ENCODE measurements around the gene TOPBP1. TPM values are rescaled to one million over a fixed set of nuclear protein-coding genes. Genes with fewer than 3 reads are reported as not detected.

TOPBP1 gene
- total RNA-seq, 1 experiment from 2014 or later, result 51.5 TPM

- H3K4me3 Mint-ChIP-seq, result peak overlapping the region in 1 of 2 experiments; percentile 29; a peak in 1 of 5 replicates
- no peak overlapping the region for H3K9ac ChIP-seq (ENCODE audit: extremely low read depth, insufficient read length, low read length)
- H3K14ac ChIP-seq (ENCODE audit: insufficient read depth, low read length), result no peak overlapping the region
- H4K8ac ChIP-seq (replicated peaks; ENCODE audit: insufficient read length, low read depth, low read length), result no peak overlapping the region
- H3K4me2 ChIP-seq (ENCODE audit: insufficient read depth, insufficient read length, low read length), result no peak overlapping the region
- H2AK5ac ChIP-seq (ENCODE audit: insufficient read length, low read length), result no peak overlapping the region
- H3K9me3 Mint-ChIP-seq, result peaks cover 0 to 4% of the 10 kb centered on the region in 2 experiments; a peak in 2 of 5 replicates
- H3T11ph ChIP-seq (ENCODE audit: low read length), result no peak overlapping the region
- H3K27me3 Mint-ChIP-seq (ENCODE audit: low read depth), result peaks cover 7% of the 10 kb centered on the region
- H3K27ac ChIP-seq (ENCODE audit: insufficient read length, low read depth, low read length), result no peak overlapping the region
- no peaks in the 10 kb centered on the region for H3K27me3 ChIP-seq (ENCODE audit: insufficient read depth, low read length)
- H4K5ac ChIP-seq (ENCODE audit: insufficient read length, low read depth, low read length), result no peak overlapping the region
- peaks cover 0 to 2% (median 0%) of the 10 kb centered on the region in 3 experiments; a peak in 2 of 7 replicates for H3K36me3 Mint-ChIP-seq (ENCODE audit: insufficient read depth in 1 of 3, low read depth in 3 of 3)
- no peak overlapping the region for H3K56ac ChIP-seq (ENCODE audit: insufficient read length, low read depth, low read length)
- H2BK120ac ChIP-seq (ENCODE audit: low read depth, low read length, poor library complexity, severe bottlenecking), result no peak overlapping the region
- no peaks in the 10 kb centered on the region for H4K20me1 ChIP-seq (ENCODE audit: control insufficient read depth, insufficient read depth, insufficient read length)
- no CpG with 5 or more reads among the region's 6 CpGs for WGBS (ENCODE audit: extremely low coverage, insufficient read length, low lambda C conversion rate)
- no peak overlapping the region for H2BK5ac ChIP-seq (ENCODE audit: insufficient read length, low read length)
- H4K91ac ChIP-seq (ENCODE audit: insufficient read length, low read depth, low read length), result no peak overlapping the region
- no peaks in the 10 kb centered on the region for H3K23me2 ChIP-seq (ENCODE audit: insufficient read length, low read depth, low read length, poor library complexity, severe bottlenecking)
- H3K18ac ChIP-seq (ENCODE audit: insufficient read length, low read depth, low read length), result no peak overlapping the region
- H3K4me1 Mint-ChIP-seq, result no peaks in the 10 kb centered on the region
- no peaks in the 10 kb centered on the region for H3K79me1 ChIP-seq (ENCODE audit: insufficient read depth, low read depth, low read length, poor library complexity, severe bottlenecking)
- no peak overlapping the region for H2BK20ac ChIP-seq (ENCODE audit: low read depth, low read length, poor library complexity, severe bottlenecking)
- no peak for TF ChIP-seq CTCF (conservative IDR thresholded peaks at IDR 0.05)
- H3K27ac Mint-ChIP-seq, result no peak overlapping the region
- H3K79me2 ChIP-seq (ENCODE audit: insufficient read depth, low read length), result no peaks in the 10 kb centered on the region
- no peaks in the 10 kb centered on the region for H3K4me1 ChIP-seq (ENCODE audit: insufficient read depth, low read length)
- no peaks in the 10 kb centered on the region for H3K9me3 ChIP-seq (ENCODE audit: control insufficient read depth, low read depth, low read length)
- no peak overlapping the region for H3K4ac ChIP-seq (ENCODE audit: low read depth, low read length)
- no peak overlapping the region for H3K23ac ChIP-seq (ENCODE audit: insufficient read length, low read depth, low read length)
- no peak for DNase-seq
- H2BK15ac ChIP-seq (ENCODE audit: low read depth, low read length), result no peak overlapping the region
- H2BK12ac ChIP-seq (ENCODE audit: insufficient read length, low read depth, low read length), result no peak overlapping the region
- no peak overlapping the region for H2AFZ ChIP-seq (ENCODE audit: low read length)
Observed at GRCh38 chr3:133700351-133700750, 38.6 kb upstream of the TOPBP1 start.

Measured in H9 (cell line).